GM19193 (cell line): ENCODE data around the gene MRPL36.

Experiments
- POLR2A ChIP-seq: IDR thresholded peaks from 4 replicates; pipeline ENCODE4 v1.6.1; 2011; ENCODE audit not compliant: insufficient read depth, insufficient read length; ENCODE audit errors: extremely low read depth

Gene MRPL36

GRCh38 chr5:1771149-1772065 lies 28.2 kb downstream of the MRPL36 start:
- TF ChIP-seq POLR2A = no peak

GRCh38 chr5:1770443-1770802 lies 29.2 kb downstream of the MRPL36 start:
- TF ChIP-seq POLR2A = no peak

- TF ChIP-seq POLR2A = no peak
These were observed 29.7 kb downstream of the MRPL36 start for GRCh38 chr5:1769752-1770442.

- no peak for TF ChIP-seq POLR2A
These were observed 30.5 kb downstream of the MRPL36 start for GRCh38 chr5:1769017-1769640.

GRCh38 chr5:1768283-1769000 lies 31.2 kb downstream of the MRPL36 start:
- no peak for TF ChIP-seq POLR2A

- no peak for TF ChIP-seq POLR2A
These were observed 31.9 kb downstream of the MRPL36 start for GRCh38 chr5:1767524-1768282.

GRCh38 chr5:1765880-1766235 lies 33.8 kb downstream of the MRPL36 start:
- TF ChIP-seq POLR2A = no peak

- no peak for TF ChIP-seq POLR2A
These were observed 34.3 kb downstream of the MRPL36 start for GRCh38 chr5:1765141-1765879.

- TF ChIP-seq POLR2A = no peak
These were observed 35.1 kb downstream of the MRPL36 start for GRCh38 chr5:1764606-1764960.

- no peak for TF ChIP-seq POLR2A
These were observed 35.6 kb downstream of the MRPL36 start for GRCh38 chr5:1763960-1764605.

GRCh38 chr5:1763548-1763911 lies 36.1 kb downstream of the MRPL36 start:
- TF ChIP-seq POLR2A = no peak

- no peak for TF ChIP-seq POLR2A
These were observed 36.6 kb downstream of the MRPL36 start for GRCh38 chr5:1762883-1763547.
